ENCODE results near the gene SSH2. TPM values are rescaled to one million over a fixed set of nuclear protein-coding genes. Genes with fewer than 3 reads are reported as not detected.

Gene SSH2
- total and polyA plus RNA-seq, 4 donors, result 7.5 to 14.1 (median 11.2) TPM

- no peak for TF ChIP-seq HNF4G (IDR thresholded peaks at IDR 0.05)
Measured at GRCh38 chr17:29844339-29845048, 85.5 kb downstream of the SSH2 start (continued).

- no peak for DNase-seq (ENCODE audit: low spot score)
- H3K36me3 ChIP-seq (ENCODE audit: control insufficient read depth in 4 of 4, insufficient read depth in 3 of 4, low read depth in 1 of 4, low read length in 3 of 4), result peaks cover 0 to 3% (median under 1%) of the 10 kb centered on the region in 4 donors
- no peaks in the 10 kb centered on the region for H3K9me3 ChIP-seq (ENCODE audit: control insufficient read depth in 4 of 4, low read length in 3 of 4)
- H3K9ac ChIP-seq (ENCODE audit: low read depth in 1 of 2, low read length in 2 of 2), result no peak overlapping the region
- H3K4me3 ChIP-seq (ENCODE audit: low read depth in 1 of 3, low read length in 3 of 3), result no peak overlapping the region
- no peaks in the 10 kb centered on the region for H3K27me3 ChIP-seq (ENCODE audit: control insufficient read depth in 4 of 4, insufficient read depth in 4 of 4, low read length in 3 of 4)
- TF ChIP-seq RXRA (IDR thresholded peaks at IDR 0.05) (no peak), CTCF (IDR thresholded peaks at IDR 0.05; ENCODE audit: low read depth, low read length, missing input control) (no peak), ATF3 (IDR thresholded peaks at IDR 0.05) (no peak), HNF4G (IDR thresholded peaks at IDR 0.05) (no peak), MAX (IDR thresholded peaks at IDR 0.05) (no peak), SP1 (IDR thresholded peaks at IDR 0.05) (no peak), RAD21 (IDR thresholded peaks at IDR 0.05) (no peak), EGR1 (IDR thresholded peaks at IDR 0.05; ENCODE audit: low read depth in 2 of 2) (no peak), JUND (IDR thresholded peaks at IDR 0.05) (no peak), GABPA (IDR thresholded peaks at IDR 0.05 in 1 of 2, conservative IDR thresholded peaks at IDR 0.05 in 1 of 2) (no peak), FOXA1 (IDR thresholded peaks at IDR 0.05) (no peak)
- H3K4me1 ChIP-seq (ENCODE audit: control insufficient read depth in 4 of 4, insufficient read depth in 4 of 4, low read length in 3 of 4), result no peaks in the 10 kb centered on the region
- no peak overlapping the region for H3K27ac ChIP-seq (ENCODE audit: low read depth in 1 of 2, low read length in 2 of 2)
Measured at GRCh38 chr17:29840884-29841283, 89.1 kb downstream of the SSH2 start.

GRCh38 chr17:29839656-29840055 is 90.4 kb downstream of the SSH2 start:
- Histone ChIP-seq H3K27ac (ENCODE audit: low read depth in 1 of 2, low read length in 2 of 2) (no peak overlapping the region), H3K9me3 (ENCODE audit: control insufficient read depth in 4 of 4, low read length in 3 of 4) (no peaks in the 10 kb centered on the region), H3K36me3 (ENCODE audit: control insufficient read depth in 4 of 4, insufficient read depth in 3 of 4, low read depth in 1 of 4, low read length in 3 of 4) (peaks cover 0 to 3% (median under 1%) of the 10 kb centered on the region in 4 donors), H3K4me1 (ENCODE audit: control insufficient read depth in 4 of 4, insufficient read depth in 4 of 4, low read length in 3 of 4) (no peaks in the 10 kb centered on the region), H3K4me3 (ENCODE audit: low read depth in 1 of 3, low read length in 3 of 3) (no peak overlapping the region), H3K27me3 (ENCODE audit: control insufficient read depth in 4 of 4, insufficient read depth in 4 of 4, low read length in 3 of 4) (no peaks in the 10 kb centered on the region), H3K9ac (ENCODE audit: low read depth in 1 of 2, low read length in 2 of 2) (no peak overlapping the region)
- no peak for TF ChIP-seq JUND (IDR thresholded peaks at IDR 0.05)
- no peak for TF ChIP-seq TAF1 (conservative IDR thresholded peaks at IDR 0.05)
- TF ChIP-seq REST (IDR thresholded peaks at IDR 0.05), result no peak
- TF ChIP-seq RXRA (IDR thresholded peaks at IDR 0.05), result no peak
- TF ChIP-seq GABPA (IDR thresholded peaks at IDR 0.05 in 1 of 2, conservative IDR thresholded peaks at IDR 0.05 in 1 of 2), result no peak
- no peak for TF ChIP-seq SP1 (IDR thresholded peaks at IDR 0.05)
- no peak for TF ChIP-seq ATF3 (IDR thresholded peaks at IDR 0.05)
- TF ChIP-seq EGR1 (IDR thresholded peaks at IDR 0.05; ENCODE audit: low read depth in 2 of 2), result no peak
- TF ChIP-seq MAX (IDR thresholded peaks at IDR 0.05), result no peak
- TF ChIP-seq RAD21 (IDR thresholded peaks at IDR 0.05), result no peak
- no peak for TF ChIP-seq FOXA2 (IDR thresholded peaks at IDR 0.05)
- TF ChIP-seq YY1 (IDR thresholded peaks at IDR 0.05), result no peak
- TF ChIP-seq HNF4A (conservative IDR thresholded peaks at IDR 0.05), result no peak
- TF ChIP-seq FOXA1 (IDR thresholded peaks at IDR 0.05), result no peak
- TF ChIP-seq HNF4G (IDR thresholded peaks at IDR 0.05), result no peak
- no peak for TF ChIP-seq CTCF (IDR thresholded peaks at IDR 0.05; ENCODE audit: low read depth, low read length, missing input control)
- TF ChIP-seq ZBTB33 (IDR thresholded peaks at IDR 0.05), result no peak
- TF ChIP-seq NR2F2 (IDR thresholded peaks at IDR 0.05), result no peak
- DNase-seq (ENCODE audit: low spot score), result no peak
- 85% methylated on average over 1 of the region's 1 CpG for WGBS
